Measurements from ENCODE around the gene ITPRIPL1. TPM values are rescaled to one million over a fixed set of nuclear protein-coding genes. Genes with fewer than 3 reads are reported as not detected.

Gene ITPRIPL1
- total and polyA plus RNA-seq, 2 of the 4 experiments (the other 2 are of a cell fraction), result 0.84 to 1.1 TPM

GRCh38 chr2:96296925-96297324 lies 28.2 kb upstream of the ITPRIPL1 start:
- Histone ChIP-seq H3K4ac (ENCODE audit: low read depth, low read length) (no peak overlapping the region), H2BK5ac (ENCODE audit: low read depth, low read length, poor library complexity, severe bottlenecking) (no peak overlapping the region), H3K18ac (ENCODE audit: low read depth, low read length) (no peak overlapping the region), H2AFZ (replicated peaks; ENCODE audit: low read length, poor library complexity) (no peak overlapping the region), H2BK120ac (ENCODE audit: low read depth, low read length) (no peak overlapping the region), H3K4me1 (ENCODE audit: control insufficient read depth, insufficient read depth, low read length) (no peaks in the 10 kb centered on the region), H3K27ac (ENCODE audit: insufficient read depth, low read length) (no peak overlapping the region), H3K79me1 (ENCODE audit: low read depth in 1 of 2, low read length in 2 of 2) (peaks cover 11 to 13% of the 10 kb centered on the region in 2 experiments; a peak in 3 of 4 replicates), H3K56ac (ENCODE audit: extremely low read depth, insufficient read depth, low read length) (no peak overlapping the region), H2BK15ac (ENCODE audit: low read depth, low read length) (no peak overlapping the region), H4K91ac (ENCODE audit: insufficient read depth, low read depth, low read length) (no peak overlapping the region), H2BK20ac (ENCODE audit: low read depth, low read length) (no peak overlapping the region), H2AK5ac (ENCODE audit: low read depth, low read length) (no peak overlapping the region), H3K27me3 (ENCODE audit: control insufficient read depth, insufficient read depth, low read length) (no peaks in the 10 kb centered on the region), H3K4me2 (ENCODE audit: low read depth, low read length) (no peak overlapping the region), H3K9ac (ENCODE audit: low read depth, low read length) (no peak overlapping the region), H3K23ac (ENCODE audit: low read depth, low read length) (no peak overlapping the region), H3K4me3 (ENCODE audit: insufficient read depth, low read depth, low read length) (no peak overlapping the region), H3K9me3 (ENCODE audit: control insufficient read depth, insufficient read depth, low read length) (no peaks in the 10 kb centered on the region), H2AK9ac (replicated peaks; ENCODE audit: low read depth, low read length, poor library complexity) (no peak overlapping the region), H3K9me1 (ENCODE audit: insufficient read depth, low read length) (peaks cover 3% of the 10 kb centered on the region; the same call in 1 of the 2 replicates), H4K8ac (ENCODE audit: low read depth in 2 of 2, low read length in 2 of 2) (no peak overlapping the region), H4K5ac (ENCODE audit: low read depth, low read length) (no peak overlapping the region), H3K36me3 (ENCODE audit: control insufficient read depth, insufficient read depth, low read length) (peaks cover 67% of the 10 kb centered on the region), H3K14ac (replicated peaks; ENCODE audit: low read depth, low read length) (no peak overlapping the region), H4K20me1 (ENCODE audit: insufficient read depth, low read length) (peaks cover 12% of the 10 kb centered on the region; the same call in 1 of the 2 replicates)
- in situ Hi-C loops (cut with MboI; ENCODE audit: low sequenced_read_pairs) (no loop called here), dilution Hi-C loops (cut with HindIII; ENCODE audit: low sequenced_read_pairs, unreplicated experiment) (no loop called here), intact Hi-C loops (cut with micrococcal nuclease) (no loop called here)
- POLR2A ChIA-PET (ENCODE audit: unreplicated experiment), result no interaction called here
- TF ChIP-seq POLR2A (IDR thresholded peaks at IDR 0.05; ENCODE audit: low read depth, low read length), result no peak
- no peak for TF ChIP-seq RAD21 (IDR thresholded peaks at IDR 0.05; ENCODE audit: low read length)
- no peak for TF ChIP-seq MAFK (IDR thresholded peaks at IDR 0.05; ENCODE audit: low read depth, low read length)
- TF ChIP-seq CEBPB (IDR thresholded peaks at IDR 0.05; ENCODE audit: low read depth, low read length), result no peak
- no peak for TF ChIP-seq MXI1 (IDR thresholded peaks at IDR 0.05; ENCODE audit: borderline replicate concordance, low read depth, low read length)
- no peak for TF ChIP-seq CHD1 (IDR thresholded peaks at IDR 0.05; ENCODE audit: low read depth, low read length)
- no peak for TF ChIP-seq RFX5 (IDR thresholded peaks at IDR 0.05; ENCODE audit: low read depth, low read length)
- TF ChIP-seq RCOR1 (IDR thresholded peaks at IDR 0.05; ENCODE audit: insufficient replicate concordance, low read length), result no peak
- TF ChIP-seq BHLHE40 (IDR thresholded peaks at IDR 0.05; ENCODE audit: low read depth, low read length), result no peak
- TF ChIP-seq FOS (IDR thresholded peaks at IDR 0.05; ENCODE audit: low read depth, low read length), result no peak
- TF ChIP-seq, protein P1, sequence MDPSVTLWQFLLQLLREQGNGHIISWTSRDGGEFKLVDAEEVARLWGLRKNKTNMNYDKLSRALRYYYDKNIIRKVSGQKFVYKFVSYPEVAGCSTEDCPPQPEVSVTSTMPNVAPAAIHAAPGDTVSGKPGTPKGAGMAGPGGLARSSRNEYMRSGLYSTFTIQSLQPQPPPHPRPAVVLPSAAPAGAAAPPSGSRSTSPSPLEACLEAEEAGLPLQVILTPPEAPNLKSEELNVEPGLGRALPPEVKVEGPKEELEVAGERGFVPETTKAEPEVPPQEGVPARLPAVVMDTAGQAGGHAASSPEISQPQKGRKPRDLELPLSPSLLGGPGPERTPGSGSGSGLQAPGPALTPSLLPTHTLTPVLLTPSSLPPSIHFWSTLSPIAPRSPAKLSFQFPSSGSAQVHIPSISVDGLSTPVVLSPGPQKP (IDR thresholded peaks at IDR 0.05; ENCODE audit: borderline replicate concordance, low read depth, low read length), result no peak
- TF ChIP-seq MAZ (IDR thresholded peaks at IDR 0.05; ENCODE audit: borderline replicate concordance, low read depth, low read length), result no peak
- no peak for TF ChIP-seq SMC3 (IDR thresholded peaks at IDR 0.05; ENCODE audit: low read depth, low read length)
- no peak for TF ChIP-seq CTCF (conservative IDR thresholded peaks at IDR 0.05; ENCODE audit: low read depth, low read length)
- TF ChIP-seq, protein P2, sequence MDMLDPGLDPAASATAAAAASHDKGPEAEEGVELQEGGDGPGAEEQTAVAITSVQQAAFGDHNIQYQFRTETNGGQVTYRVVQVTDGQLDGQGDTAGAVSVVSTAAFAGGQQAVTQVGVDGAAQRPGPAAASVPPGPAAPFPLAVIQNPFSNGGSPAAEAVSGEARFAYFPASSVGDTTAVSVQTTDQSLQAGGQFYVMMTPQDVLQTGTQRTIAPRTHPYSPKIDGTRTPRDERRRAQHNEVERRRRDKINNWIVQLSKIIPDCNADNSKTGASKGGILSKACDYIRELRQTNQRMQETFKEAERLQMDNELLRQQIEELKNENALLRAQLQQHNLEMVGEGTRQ (IDR thresholded peaks at IDR 0.05; ENCODE audit: low read depth, low read length), result no peak
- no peak for TF ChIP-seq NFE2L2 (IDR thresholded peaks at IDR 0.05; ENCODE audit: low read depth, low read length)
- ATAC-seq (ENCODE audit: low read depth) (no peak), DNase-seq (no peak)
- WGBS, 2 experiments (ENCODE audit: extremely low coverage in 2 of 2, insufficient read length in 1 of 2), result 95% methylated on average over 3 of the region's 5 CpGs; no CpG with 5 or more reads in 1 of the 2 experiments
- BruUV-seq (replicated peaks), result no TSS peak
- CTCF ChIA-PET, result no interaction called here
